Body of pancreas (tissue), 4 donors: ENCODE measurements around the gene TBC1D13. TPM values are rescaled to one million over a fixed set of nuclear protein-coding genes. Genes with fewer than 3 reads are reported as not detected.

Experiments
- ATAC-seq: fragments of 150-250 bp; one replicate; pipeline ENCODE4 v1.9.1; 2016
- DNase-seq, 4 donors: peaks; one replicate each; pipeline ENCODE4 v3.0.0-alpha.2; 2019
- H3K27ac ChIP-seq, 4 donors: fragments of 200-600 bp; sonication (generic); 1 replicate in 3 of 4; 2 replicates in 1 of 4; pipeline versions ENCODE4 v1.5.1 to v1.6.1; 2016 to 2019; ENCODE audit warnings: mild to moderate bottlenecking in 1 of 4, mixed read lengths in 1 of 4, moderate library complexity in 1 of 4
- H3K27me3 ChIP-seq, 2 donors: fragments of 200-600 bp; sonication (generic); one replicate each; pipeline ENCODE4 v1.6.0; 2016; ENCODE audit warnings: mild to moderate bottlenecking in 1 of 2
- H3K36me3 ChIP-seq, 2 donors: fragments of 200-600 bp; sonication (generic); replicated peaks in 1 of 2; 2 replicates each; pipeline ENCODE4 v1.5.1; 2016; ENCODE audit warnings: low read depth in 2 of 2; ENCODE audit not compliant: insufficient read depth in 1 of 2
- H3K4me1 ChIP-seq: fragments of 200-600 bp; sonication (generic); one replicate; pipeline ENCODE4 v1.6.0; 2016
- H3K4me3 ChIP-seq, 2 donors: fragments of 200-600 bp; sonication (generic); 1 replicate in 1 of 2; 2 replicates in 1 of 2; pipeline ENCODE4 v1.5.1; 2016 to 2019
- H3K9me3 ChIP-seq, 3 donors: fragments of 200-600 bp; sonication (generic); 1 replicate in 2 of 3; 2 replicates in 1 of 3; pipeline ENCODE4 v1.5.1; 2016
- POLR2A ChIP-seq, 3 donors: fragments of 450-650 bp; IDR thresholded peaks; one replicate each; pipeline ENCODE4 v1.6.1; 2016; ENCODE audit warnings: antibody characterized with exemption in 3 of 3, mild to moderate bottlenecking in 2 of 3
- WGBS, 2 donors: methylation state at CpG; one replicate each; pipeline ENCODE4 v1.1.5; 2017; 5-methylcytosine and 5-hydroxymethylcytosine counted together
- intact Hi-C: fragments of 100-400 bp; cut with DNase I; formaldehyde crosslinking; loops from one replicate; pipeline ENCODE4 v1.15.1; 2023
- total RNA-seq, 2 donors: library from RNA; depleted of rRNA; stranded (reverse); fragments of >200 nt; gene quantifications; one replicate each; pipeline ENCODE4 v1.1.0, GENCODE V29; 2016
- TF ChIP-seq, protein P1 (sequence below), 7 experiments: fragments of 450-650 bp in 4 of 7; fragments of 200-600 bp in 3 of 7; sonication (generic) in 3 of 7; IDR thresholded peaks; one replicate each; pipeline ENCODE4 v1.5.1; 2016 to 2019; ENCODE audit warnings: antibody characterized with exemption in 7 of 7

TBC1D13 gene
- total RNA-seq, 2 donors from 2014 or later, result 17.5 to 19.5 TPM

GRCh38 chr9:128818839-128819715, 32.0 kb downstream of the TBC1D13 start:
- TF ChIP-seq, protein P1, sequence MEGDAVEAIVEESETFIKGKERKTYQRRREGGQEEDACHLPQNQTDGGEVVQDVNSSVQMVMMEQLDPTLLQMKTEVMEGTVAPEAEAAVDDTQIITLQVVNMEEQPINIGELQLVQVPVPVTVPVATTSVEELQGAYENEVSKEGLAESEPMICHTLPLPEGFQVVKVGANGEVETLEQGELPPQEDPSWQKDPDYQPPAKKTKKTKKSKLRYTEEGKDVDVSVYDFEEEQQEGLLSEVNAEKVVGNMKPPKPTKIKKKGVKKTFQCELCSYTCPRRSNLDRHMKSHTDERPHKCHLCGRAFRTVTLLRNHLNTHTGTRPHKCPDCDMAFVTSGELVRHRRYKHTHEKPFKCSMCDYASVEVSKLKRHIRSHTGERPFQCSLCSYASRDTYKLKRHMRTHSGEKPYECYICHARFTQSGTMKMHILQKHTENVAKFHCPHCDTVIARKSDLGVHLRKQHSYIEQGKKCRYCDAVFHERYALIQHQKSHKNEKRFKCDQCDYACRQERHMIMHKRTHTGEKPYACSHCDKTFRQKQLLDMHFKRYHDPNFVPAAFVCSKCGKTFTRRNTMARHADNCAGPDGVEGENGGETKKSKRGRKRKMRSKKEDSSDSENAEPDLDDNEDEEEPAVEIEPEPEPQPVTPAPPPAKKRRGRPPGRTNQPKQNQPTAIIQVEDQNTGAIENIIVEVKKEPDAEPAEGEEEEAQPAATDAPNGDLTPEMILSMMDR (IDR thresholded peaks at IDR 0.05), result no peak
- TF ChIP-seq POLR2A (IDR thresholded peaks at IDR 0.05), result no peak
- ATAC-seq (peak; percentile 43), DNase-seq (peak; percentile 48 to 58 (median 51))
- peaks cover 0 to 10% of the 10 kb centered on the region in 2 donors for H3K36me3 ChIP-seq
- H3K27ac ChIP-seq, result peak overlapping the region; percentile 70 to 91 (median 81)
- peak overlapping the region in 1 of 2 donors; percentile 41 for H3K4me3 ChIP-seq
- WGBS, 2 donors, result 12 to 70% methylated on average over 10 to 65 of the region's 90 CpGs
- H3K4me1 ChIP-seq, result peaks cover 18% of the 10 kb centered on the region
- H3K27me3 ChIP-seq, result no peaks in the 10 kb centered on the region
- intact Hi-C loops, result no loop called here
- no peaks in the 10 kb centered on the region for H3K9me3 ChIP-seq

- Histone ChIP-seq H3K9me3 (no peaks in the 10 kb centered on the region), H3K4me1 (peaks cover 18% of the 10 kb centered on the region), H3K27me3 (no peaks in the 10 kb centered on the region), H3K36me3 (peaks cover 0 to 14% of the 10 kb centered on the region in 2 donors), H3K4me3 (no peak overlapping the region), H3K27ac (no peak overlapping the region)
- DNase-seq (peak in 2 of 4 donors; percentile 27), ATAC-seq (no peak)
- TF ChIP-seq, protein P1 (IDR thresholded peaks at IDR 0.05), result no peak
- TF ChIP-seq POLR2A (IDR thresholded peaks at IDR 0.05), result no peak
- intact Hi-C loops, result loop anchor here (10.0 kb wide), 1 partner anchor 85 kb away; no protein-coding TSS in a partner anchor
- WGBS, 2 donors, result 74 to 82% methylated on average over 10 to 18 of the region's 18 CpGs
These were observed 32.9 kb downstream of the TBC1D13 start for GRCh38 chr9:128819716-128820664.

- 87 to 88% methylated on average over 23 of the region's 24 CpGs for WGBS, 2 donors
- ATAC-seq (no peak), DNase-seq (no peak)
- no peaks in the 10 kb centered on the region for H3K9me3 ChIP-seq
- H3K4me1 ChIP-seq, result peaks cover 18% of the 10 kb centered on the region
- no peak for TF ChIP-seq POLR2A (IDR thresholded peaks at IDR 0.05)
- TF ChIP-seq, protein P1 (IDR thresholded peaks at IDR 0.05), result no peak
- intact Hi-C loops, result loop anchor here (10.0 kb wide), 1 partner anchor 86 kb away; no protein-coding TSS in a partner anchor
- H3K4me3 ChIP-seq, result no peak overlapping the region
- H3K27me3 ChIP-seq, result no peaks in the 10 kb centered on the region
- H3K36me3 ChIP-seq, result peaks cover 0 to 16% of the 10 kb centered on the region in 2 donors
- H3K27ac ChIP-seq, result no peak overlapping the region
These were observed 33.9 kb downstream of the TBC1D13 start for GRCh38 chr9:128820665-128821583.
